Liver (tissue), 9 donors: ENCODE results near the gene EPB41L1. TPM values are rescaled to one million over a fixed set of nuclear protein-coding genes. Genes with fewer than 3 reads are reported as not detected.

Source experiments
- DNase-seq: peaks from one replicate; pipeline ENCODE4 v3.0.0-alpha.2; 2017; ENCODE audit warnings: low spot score
- H3K27ac ChIP-seq, 2 donors: one replicate each; pipeline ENCODE4 v1.7.0; 2013; ENCODE audit warnings: inconsistent platforms in 2 of 2, low read length in 2 of 2, control low read depth in 1 of 2, low read depth in 1 of 2, mild to moderate bottlenecking in 1 of 2
- H3K27me3 ChIP-seq, 4 donors: one replicate each; pipeline versions ENCODE4 v1.6.1 to v1.7.0; 2013; ENCODE audit warnings: low read length in 3 of 4, inconsistent platforms in 1 of 4, mild to moderate bottlenecking in 1 of 4, moderate library complexity in 1 of 4; ENCODE audit not compliant: control insufficient read depth in 4 of 4, insufficient read depth in 4 of 4
- H3K36me3 ChIP-seq, 4 donors: one replicate each; pipeline versions ENCODE4 v1.6.1 to v1.7.0; 2013; ENCODE audit warnings: low read length in 3 of 4, mild to moderate bottlenecking in 3 of 4, low read depth in 1 of 4, moderate library complexity in 1 of 4; ENCODE audit not compliant: control insufficient read depth in 4 of 4, insufficient read depth in 3 of 4
- H3K4me1 ChIP-seq, 4 donors: one replicate each; pipeline versions ENCODE4 v1.6.1 to v1.7.0; 2013; ENCODE audit warnings: low read length in 3 of 4, mild to moderate bottlenecking in 3 of 4, moderate library complexity in 1 of 4; ENCODE audit not compliant: control insufficient read depth in 4 of 4, insufficient read depth in 4 of 4
- H3K4me3 ChIP-seq, 3 donors: one replicate each; pipeline versions ENCODE4 v1.6.1 to v1.7.0; 2013; ENCODE audit warnings: low read length in 3 of 3, control low read depth in 1 of 3, low read depth in 1 of 3, mild to moderate bottlenecking in 1 of 3
- H3K9ac ChIP-seq, 2 donors: one replicate each; pipeline ENCODE4 v1.7.0; 2013; ENCODE audit warnings: low read length in 2 of 2, mild to moderate bottlenecking in 2 of 2, moderate library complexity in 2 of 2, control low read depth in 1 of 2, low read depth in 1 of 2
- H3K9me3 ChIP-seq, 4 donors: one replicate each; pipeline versions ENCODE4 v1.6.1 to v1.7.0; 2013; ENCODE audit warnings: low read length in 3 of 4; ENCODE audit not compliant: control insufficient read depth in 4 of 4
- EGR1 ChIP-seq, 2 donors: IDR thresholded peaks; 2 replicates each; pipeline ENCODE4 v1.6.1; 2016 to 2018; ENCODE audit warnings: antibody characterized with exemption in 2 of 2, low read depth in 2 of 2
- FOXA1 ChIP-seq: IDR thresholded peaks from 2 replicates; pipeline ENCODE4 v1.6.1; 2016; ENCODE audit warnings: antibody characterized with exemption
- FOXA2 ChIP-seq: IDR thresholded peaks from 2 replicates; pipeline ENCODE4 v1.6.1; 2016; ENCODE audit warnings: antibody characterized with exemption
- GABPA ChIP-seq, 2 donors: IDR thresholded peaks in 1 of 2; conservative IDR thresholded peaks in 1 of 2; 2 replicates each; pipeline ENCODE4 v1.6.1; 2016; ENCODE audit warnings: antibody characterized with exemption in 2 of 2, mild to moderate bottlenecking in 1 of 2, moderate library complexity in 1 of 2
- HNF4A ChIP-seq, 2 donors: conservative IDR thresholded peaks; 2 replicates each; pipeline ENCODE4 v1.6.1; 2016; ENCODE audit warnings: antibody characterized with exemption in 2 of 2, mild to moderate bottlenecking in 2 of 2
- HNF4G ChIP-seq: IDR thresholded peaks from 2 replicates; pipeline ENCODE4 v1.6.1; 2016; ENCODE audit warnings: antibody characterized with exemption
- JUND ChIP-seq, 2 donors: IDR thresholded peaks; 2 replicates each; pipeline ENCODE4 v1.6.1; 2016; ENCODE audit warnings: antibody characterized with exemption in 2 of 2
- NR2F2 ChIP-seq: IDR thresholded peaks from 2 replicates; pipeline ENCODE4 v1.6.1; 2016; ENCODE audit warnings: antibody characterized with exemption
- RAD21 ChIP-seq, 2 donors: IDR thresholded peaks; 2 replicates each; pipeline ENCODE4 v1.6.1; 2016; ENCODE audit warnings: antibody characterized with exemption in 2 of 2, mild to moderate bottlenecking in 2 of 2
- RXRA ChIP-seq, 2 donors: IDR thresholded peaks; 2 replicates each; pipeline ENCODE4 v1.6.1; 2017 to 2018; ENCODE audit warnings: antibody characterized with exemption in 2 of 2, mild to moderate bottlenecking in 1 of 2
- SP1 ChIP-seq: IDR thresholded peaks from 2 replicates; pipeline ENCODE4 v1.6.1; 2018; ENCODE audit warnings: antibody characterized with exemption, mild to moderate bottlenecking
- TAF1 ChIP-seq: conservative IDR thresholded peaks from 2 replicates; pipeline ENCODE4 v1.6.1; 2016; ENCODE audit warnings: antibody characterized with exemption, mild to moderate bottlenecking
- YY1 ChIP-seq: IDR thresholded peaks from 2 replicates; pipeline ENCODE4 v1.6.1; 2016; ENCODE audit warnings: antibody characterized with exemption, mild to moderate bottlenecking
- WGBS: extraction: QIAGEN DNeasy Blood & Tissue Kit; methylation state at CpG from one replicate; pipeline ENCODE4 v1.1.7; 2013; 5-methylcytosine and 5-hydroxymethylcytosine counted together
- polyA plus RNA-seq, 2 donors: library from polyadenylated mRNA; stranded (reverse) in 1 of 2; unstranded in 1 of 2; fragments of 200-250 nt in 1 of 2; fragments of >200 nt in 1 of 2; fragmentation: Nextera tagmentation in 1 of 2; extraction: Ambion mirVana in 1 of 2; gene quantifications; one replicate each; pipeline versions ENCODE4 v1.2.1 to v1.2.3, GENCODE V29; 2013 to 2015
- total RNA-seq, 2 donors: library from RNA; depleted of rRNA; stranded (reverse); fragments of >200 nt; gene quantifications; one replicate each; pipeline ENCODE4 v1.2.3, GENCODE V29; 2014
- TF ChIP-seq, protein P1 (sequence below): IDR thresholded peaks from 2 replicates; pipeline ENCODE4 v1.6.1; 2016; ENCODE audit warnings: antibody characterized with exemption
- TF ChIP-seq, protein P2 (sequence below): IDR thresholded peaks from 2 replicates; pipeline ENCODE4 v1.6.1; 2016; ENCODE audit warnings: antibody characterized with exemption
- TF ChIP-seq, protein P3 (sequence below): IDR thresholded peaks from 2 replicates; pipeline ENCODE4 v1.6.1; 2016; ENCODE audit warnings: antibody characterized with exemption, mild to moderate bottlenecking
- TF ChIP-seq, protein P4 (sequence below): fragments of 150-350 bp; IDR thresholded peaks from 2 replicates; pipeline ENCODE4 v1.5.1; 2017; ENCODE audit warnings: improper control_type of control experiment, low read depth, low read length; ENCODE audit not compliant: missing input control
- TF ChIP-seq, protein P5 (sequence below): IDR thresholded peaks from 2 replicates; pipeline ENCODE4 v1.6.1; 2016; ENCODE audit warnings: antibody characterized with exemption
- donor health status: healthy.
- donor health status: healthy.
- donor health status: healthy.
- donor health status: healthy.
- donor health status: healthy.

EPB41L1 gene
- total and polyA plus RNA-seq, 4 donors = 2.4 to 11.9 (median 4.3) TPM

DNA sequence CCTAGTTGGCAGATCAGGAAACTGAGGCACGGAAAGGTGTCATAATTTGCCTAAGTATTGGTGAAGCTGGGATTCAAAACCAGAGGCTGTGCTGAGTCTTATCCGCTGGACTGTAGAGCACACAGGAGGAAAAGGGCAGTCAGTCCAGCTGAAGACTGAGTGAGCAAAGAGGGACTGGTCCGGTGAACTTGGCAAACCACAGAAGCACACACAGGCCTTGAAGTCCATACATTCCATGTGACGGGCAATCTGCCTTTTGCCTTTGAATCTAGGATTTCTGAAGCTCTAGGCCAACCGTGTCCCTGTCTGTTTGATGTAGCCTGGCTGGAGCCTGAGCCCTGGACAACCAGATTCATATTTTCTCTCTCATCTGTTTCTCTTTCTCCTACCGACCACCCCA lies 34.3 kb upstream of the EPB41L1 start (continued):
- TF ChIP-seq, protein P1, sequence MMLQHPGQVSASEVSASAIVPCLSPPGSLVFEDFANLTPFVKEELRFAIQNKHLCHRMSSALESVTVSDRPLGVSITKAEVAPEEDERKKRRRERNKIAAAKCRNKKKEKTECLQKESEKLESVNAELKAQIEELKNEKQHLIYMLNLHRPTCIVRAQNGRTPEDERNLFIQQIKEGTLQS = no peak
- no peak for TF ChIP-seq HNF4G
- TF ChIP-seq EGR1 (IDR thresholded peaks at IDR 0.05; ENCODE audit: low read depth in 2 of 2) = no peak
- TF ChIP-seq FOXA1 = no peak

DNA sequence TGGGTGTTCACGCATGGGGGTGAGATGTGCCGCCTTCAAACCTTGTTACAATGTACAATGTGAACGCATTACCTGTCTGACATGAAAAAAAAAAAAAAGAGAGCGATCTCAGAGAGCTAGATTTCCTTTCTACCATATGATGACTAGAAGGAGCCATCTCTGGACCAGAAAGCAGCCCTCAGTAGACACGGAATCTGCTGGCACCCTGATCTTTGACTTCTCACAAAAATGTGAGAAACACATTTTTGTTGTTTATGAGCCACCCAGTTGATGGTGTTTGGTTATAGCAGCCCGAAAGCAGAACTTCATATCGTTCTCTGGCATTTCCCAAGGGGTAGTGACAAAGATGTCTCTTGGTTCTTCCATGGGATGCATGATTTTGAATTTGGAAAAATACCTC lies 33.5 kb upstream of the EPB41L1 start:
- Histone ChIP-seq H3K4me3 (no peak overlapping the region), H3K9ac (no peak overlapping the region), H3K36me3 (no peaks in the 10 kb centered on the region), H3K27ac (no peak overlapping the region), H3K9me3 (no peaks in the 10 kb centered on the region), H3K27me3 (no peaks in the 10 kb centered on the region), H3K4me1 (no peaks in the 10 kb centered on the region)
- TF ChIP-seq JUND (IDR thresholded peaks at IDR 0.05) = no peak
- no peak for TF ChIP-seq EGR1 (IDR thresholded peaks at IDR 0.05; ENCODE audit: low read depth in 2 of 2)
- no peak for TF ChIP-seq NR2F2
- TF ChIP-seq, protein P2, sequence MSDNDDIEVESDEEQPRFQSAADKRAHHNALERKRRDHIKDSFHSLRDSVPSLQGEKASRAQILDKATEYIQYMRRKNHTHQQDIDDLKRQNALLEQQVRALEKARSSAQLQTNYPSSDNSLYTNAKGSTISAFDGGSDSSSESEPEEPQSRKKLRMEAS = no peak
- TF ChIP-seq RAD21 (IDR thresholded peaks at IDR 0.05) = no peak
- TF ChIP-seq GABPA (IDR thresholded peaks at IDR 0.05 in 1 of 2, conservative IDR thresholded peaks at IDR 0.05 in 1 of 2) = no peak
- DNase-seq = no peak
- WGBS = 90% methylated on average over 7 of the region's 7 CpGs

DNA sequence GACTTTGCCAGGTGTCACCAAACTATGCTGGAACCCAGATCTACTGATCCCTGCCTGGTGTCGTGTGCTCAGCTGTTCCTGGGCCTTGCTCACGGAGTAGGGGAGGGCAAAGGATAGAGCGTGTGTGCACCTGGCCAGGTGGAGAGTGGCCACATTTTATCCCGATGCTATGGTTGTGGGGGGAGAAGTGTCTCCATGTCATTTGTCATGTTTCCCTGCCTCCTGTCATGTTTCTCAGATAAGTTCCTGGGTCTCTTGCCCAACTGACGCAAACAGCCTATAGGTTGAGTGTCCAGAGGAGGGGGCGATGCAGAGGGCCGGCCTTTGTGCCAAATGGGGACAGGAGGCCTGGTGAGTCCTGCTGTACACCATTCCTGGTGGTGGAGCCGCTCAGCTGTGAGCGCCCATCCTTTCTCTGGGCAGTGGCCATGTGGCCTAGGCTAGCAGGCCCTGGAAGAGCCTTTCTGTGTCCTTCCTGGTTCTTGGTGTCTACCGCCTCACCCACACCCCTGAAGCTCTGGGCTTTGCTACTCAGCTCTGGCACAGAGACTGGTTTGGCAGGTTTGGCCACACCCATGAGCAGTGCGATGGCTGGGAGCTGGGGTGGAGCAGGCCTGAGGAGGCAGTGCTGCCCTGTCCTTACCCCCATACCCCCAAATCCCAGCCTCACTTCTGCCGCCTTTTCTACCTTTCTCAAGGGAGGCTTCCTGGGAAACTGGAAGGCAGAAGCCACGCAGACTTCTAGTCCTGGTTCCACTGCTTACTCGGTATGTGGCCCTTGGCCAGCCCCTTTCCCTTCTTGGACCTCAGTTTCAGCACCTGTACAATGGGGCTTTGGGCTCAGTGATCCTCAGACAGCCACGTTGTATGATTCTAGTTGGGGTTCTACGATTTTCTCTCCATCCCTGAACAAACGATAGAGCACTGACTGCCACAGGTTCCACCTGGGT lies 32.3 kb upstream of the EPB41L1 start:
- no peaks in the 10 kb centered on the region for H3K36me3 ChIP-seq
- H3K9ac ChIP-seq = no peak overlapping the region
- no peaks in the 10 kb centered on the region for H3K27me3 ChIP-seq
- no peak for DNase-seq
- no peak overlapping the region for H3K4me3 ChIP-seq
- H3K27ac ChIP-seq = no peak overlapping the region
- H3K4me1 ChIP-seq = no peaks in the 10 kb centered on the region
- WGBS = 88% methylated on average over 17 of the region's 17 CpGs
- H3K9me3 ChIP-seq = no peaks in the 10 kb centered on the region
- TF ChIP-seq YY1 = no peak
- TF ChIP-seq TAF1 = no peak
- TF ChIP-seq EGR1 (IDR thresholded peaks at IDR 0.05; ENCODE audit: low read depth in 2 of 2) = no peak
- no peak for TF ChIP-seq FOXA2
- no peak for TF ChIP-seq HNF4G

DNA sequence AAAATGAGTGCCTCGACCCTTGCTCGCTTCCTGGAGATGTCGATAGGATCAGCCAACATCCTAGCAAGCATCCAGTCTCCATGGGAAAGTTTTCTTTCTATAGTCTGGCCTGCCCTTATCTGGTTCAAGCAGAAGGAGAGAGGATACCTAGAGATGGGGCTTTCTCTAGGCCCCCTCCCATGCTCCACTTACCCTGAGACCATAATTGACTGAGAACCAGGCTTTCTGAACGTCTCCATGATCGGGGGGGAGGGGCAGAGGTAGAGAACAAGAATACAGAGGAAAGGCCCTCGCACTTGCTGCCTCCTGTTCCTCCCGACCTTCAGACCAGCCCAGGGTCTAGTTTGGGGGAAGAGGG lies 31.6 kb upstream of the EPB41L1 start:
- Histone ChIP-seq H3K36me3 (no peaks in the 10 kb centered on the region), H3K27ac (no peak overlapping the region), H3K9me3 (no peaks in the 10 kb centered on the region), H3K9ac (no peak overlapping the region), H3K4me1 (no peaks in the 10 kb centered on the region), H3K27me3 (no peaks in the 10 kb centered on the region), H3K4me3 (no peak overlapping the region)
- WGBS = 77% methylated on average over 7 of the region's 7 CpGs
- TF ChIP-seq FOXA2 (no peak), SP1 (no peak), NR2F2 (no peak), EGR1 (IDR thresholded peaks at IDR 0.05; ENCODE audit: low read depth in 2 of 2) (no peak), TAF1 (no peak), RXRA (IDR thresholded peaks at IDR 0.05) (no peak), HNF4A (conservative IDR thresholded peaks at IDR 0.05) (no peak), RAD21 (IDR thresholded peaks at IDR 0.05) (no peak), HNF4G (no peak), FOXA1 (no peak), YY1 (no peak)
- TF ChIP-seq, protein P3, sequence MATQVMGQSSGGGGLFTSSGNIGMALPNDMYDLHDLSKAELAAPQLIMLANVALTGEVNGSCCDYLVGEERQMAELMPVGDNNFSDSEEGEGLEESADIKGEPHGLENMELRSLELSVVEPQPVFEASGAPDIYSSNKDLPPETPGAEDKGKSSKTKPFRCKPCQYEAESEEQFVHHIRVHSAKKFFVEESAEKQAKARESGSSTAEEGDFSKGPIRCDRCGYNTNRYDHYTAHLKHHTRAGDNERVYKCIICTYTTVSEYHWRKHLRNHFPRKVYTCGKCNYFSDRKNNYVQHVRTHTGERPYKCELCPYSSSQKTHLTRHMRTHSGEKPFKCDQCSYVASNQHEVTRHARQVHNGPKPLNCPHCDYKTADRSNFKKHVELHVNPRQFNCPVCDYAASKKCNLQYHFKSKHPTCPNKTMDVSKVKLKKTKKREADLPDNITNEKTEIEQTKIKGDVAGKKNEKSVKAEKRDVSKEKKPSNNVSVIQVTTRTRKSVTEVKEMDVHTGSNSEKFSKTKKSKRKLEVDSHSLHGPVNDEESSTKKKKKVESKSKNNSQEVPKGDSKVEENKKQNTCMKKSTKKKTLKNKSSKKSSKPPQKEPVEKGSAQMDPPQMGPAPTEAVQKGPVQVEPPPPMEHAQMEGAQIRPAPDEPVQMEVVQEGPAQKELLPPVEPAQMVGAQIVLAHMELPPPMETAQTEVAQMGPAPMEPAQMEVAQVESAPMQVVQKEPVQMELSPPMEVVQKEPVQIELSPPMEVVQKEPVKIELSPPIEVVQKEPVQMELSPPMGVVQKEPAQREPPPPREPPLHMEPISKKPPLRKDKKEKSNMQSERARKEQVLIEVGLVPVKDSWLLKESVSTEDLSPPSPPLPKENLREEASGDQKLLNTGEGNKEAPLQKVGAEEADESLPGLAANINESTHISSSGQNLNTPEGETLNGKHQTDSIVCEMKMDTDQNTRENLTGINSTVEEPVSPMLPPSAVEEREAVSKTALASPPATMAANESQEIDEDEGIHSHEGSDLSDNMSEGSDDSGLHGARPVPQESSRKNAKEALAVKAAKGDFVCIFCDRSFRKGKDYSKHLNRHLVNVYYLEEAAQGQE = no peak
- TF ChIP-seq, protein P4, sequence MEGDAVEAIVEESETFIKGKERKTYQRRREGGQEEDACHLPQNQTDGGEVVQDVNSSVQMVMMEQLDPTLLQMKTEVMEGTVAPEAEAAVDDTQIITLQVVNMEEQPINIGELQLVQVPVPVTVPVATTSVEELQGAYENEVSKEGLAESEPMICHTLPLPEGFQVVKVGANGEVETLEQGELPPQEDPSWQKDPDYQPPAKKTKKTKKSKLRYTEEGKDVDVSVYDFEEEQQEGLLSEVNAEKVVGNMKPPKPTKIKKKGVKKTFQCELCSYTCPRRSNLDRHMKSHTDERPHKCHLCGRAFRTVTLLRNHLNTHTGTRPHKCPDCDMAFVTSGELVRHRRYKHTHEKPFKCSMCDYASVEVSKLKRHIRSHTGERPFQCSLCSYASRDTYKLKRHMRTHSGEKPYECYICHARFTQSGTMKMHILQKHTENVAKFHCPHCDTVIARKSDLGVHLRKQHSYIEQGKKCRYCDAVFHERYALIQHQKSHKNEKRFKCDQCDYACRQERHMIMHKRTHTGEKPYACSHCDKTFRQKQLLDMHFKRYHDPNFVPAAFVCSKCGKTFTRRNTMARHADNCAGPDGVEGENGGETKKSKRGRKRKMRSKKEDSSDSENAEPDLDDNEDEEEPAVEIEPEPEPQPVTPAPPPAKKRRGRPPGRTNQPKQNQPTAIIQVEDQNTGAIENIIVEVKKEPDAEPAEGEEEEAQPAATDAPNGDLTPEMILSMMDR = no peak
- TF ChIP-seq, protein P5, sequence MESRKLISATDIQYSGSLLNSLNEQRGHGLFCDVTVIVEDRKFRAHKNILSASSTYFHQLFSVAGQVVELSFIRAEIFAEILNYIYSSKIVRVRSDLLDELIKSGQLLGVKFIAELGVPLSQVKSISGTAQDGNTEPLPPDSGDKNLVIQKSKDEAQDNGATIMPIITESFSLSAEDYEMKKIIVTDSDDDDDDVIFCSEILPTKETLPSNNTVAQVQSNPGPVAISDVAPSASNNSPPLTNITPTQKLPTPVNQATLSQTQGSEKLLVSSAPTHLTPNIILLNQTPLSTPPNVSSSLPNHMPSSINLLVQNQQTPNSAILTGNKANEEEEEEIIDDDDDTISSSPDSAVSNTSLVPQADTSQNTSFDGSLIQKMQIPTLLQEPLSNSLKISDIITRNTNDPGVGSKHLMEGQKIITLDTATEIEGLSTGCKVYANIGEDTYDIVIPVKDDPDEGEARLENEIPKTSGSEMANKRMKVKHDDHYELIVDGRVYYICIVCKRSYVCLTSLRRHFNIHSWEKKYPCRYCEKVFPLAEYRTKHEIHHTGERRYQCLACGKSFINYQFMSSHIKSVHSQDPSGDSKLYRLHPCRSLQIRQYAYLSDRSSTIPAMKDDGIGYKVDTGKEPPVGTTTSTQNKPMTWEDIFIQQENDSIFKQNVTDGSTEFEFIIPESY = no peak
- no peak for DNase-seq
